ENCODE data around the gene CORO2B.

GRCh38 chr15:68567345-68567744, 11.4 kb upstream of the CORO2B start:
- TF ChIP-seq CTCF (IDR thresholded peaks at IDR 0.05) (no peak), POLR2A (IDR thresholded peaks at IDR 0.05) (no peak)

Data from Peyer's patch (tissue), 4 donors.